Suprapubic skin (tissue), 3 donors: ENCODE results near the gene RAPH1.

Experiments used
- EP300 ChIP-seq: sonication (generic); formaldehyde crosslinking; IDR thresholded peaks from one replicate; pipeline ENCODE4 v1.6.1; 2017; ENCODE audit warnings: antibody characterized with exemption
- POLR2A ChIP-seq, 2 donors: fragments of 450-650 bp; IDR thresholded peaks; one replicate each; pipeline ENCODE4 v1.6.1; 2017; ENCODE audit warnings: antibody characterized with exemption in 2 of 2, mild to moderate bottlenecking in 2 of 2, moderate library complexity in 2 of 2
- TF ChIP-seq, protein P1 (sequence below), 2 donors: fragments of 200-600 bp in 1 of 2; fragments of 450-650 bp in 1 of 2; sonication (generic) in 1 of 2; IDR thresholded peaks; one replicate each; pipeline ENCODE4 v1.5.1; 2016 to 2019; ENCODE audit warnings: antibody characterized with exemption in 2 of 2, mild to moderate bottlenecking in 1 of 2, moderate library complexity in 1 of 2

DNA sequence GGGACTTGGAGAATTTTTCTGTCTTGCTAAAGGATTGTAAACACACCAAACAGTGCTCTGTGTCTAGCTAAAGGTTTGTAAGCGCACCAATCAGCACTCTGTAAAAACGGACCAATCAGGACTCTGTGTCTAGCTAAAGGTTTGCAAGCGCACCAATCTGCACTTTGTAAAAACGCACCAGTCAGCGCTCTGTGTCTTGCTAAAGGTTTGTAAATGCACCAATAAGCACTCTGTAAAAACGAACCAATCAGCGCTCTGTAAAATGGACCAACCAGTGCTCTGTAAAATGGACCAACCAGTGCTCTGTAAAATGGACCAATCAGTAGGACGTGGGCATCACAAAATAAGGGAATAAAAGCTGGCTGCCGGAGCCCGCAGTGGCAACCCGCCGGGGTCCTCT is 190.4 kb downstream of the RAPH1 start:
- TF ChIP-seq, protein P1, sequence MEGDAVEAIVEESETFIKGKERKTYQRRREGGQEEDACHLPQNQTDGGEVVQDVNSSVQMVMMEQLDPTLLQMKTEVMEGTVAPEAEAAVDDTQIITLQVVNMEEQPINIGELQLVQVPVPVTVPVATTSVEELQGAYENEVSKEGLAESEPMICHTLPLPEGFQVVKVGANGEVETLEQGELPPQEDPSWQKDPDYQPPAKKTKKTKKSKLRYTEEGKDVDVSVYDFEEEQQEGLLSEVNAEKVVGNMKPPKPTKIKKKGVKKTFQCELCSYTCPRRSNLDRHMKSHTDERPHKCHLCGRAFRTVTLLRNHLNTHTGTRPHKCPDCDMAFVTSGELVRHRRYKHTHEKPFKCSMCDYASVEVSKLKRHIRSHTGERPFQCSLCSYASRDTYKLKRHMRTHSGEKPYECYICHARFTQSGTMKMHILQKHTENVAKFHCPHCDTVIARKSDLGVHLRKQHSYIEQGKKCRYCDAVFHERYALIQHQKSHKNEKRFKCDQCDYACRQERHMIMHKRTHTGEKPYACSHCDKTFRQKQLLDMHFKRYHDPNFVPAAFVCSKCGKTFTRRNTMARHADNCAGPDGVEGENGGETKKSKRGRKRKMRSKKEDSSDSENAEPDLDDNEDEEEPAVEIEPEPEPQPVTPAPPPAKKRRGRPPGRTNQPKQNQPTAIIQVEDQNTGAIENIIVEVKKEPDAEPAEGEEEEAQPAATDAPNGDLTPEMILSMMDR (IDR thresholded peaks at IDR 0.05), result no peak
- TF ChIP-seq EP300, result no peak
- no peak for TF ChIP-seq POLR2A (IDR thresholded peaks at IDR 0.05)
